Mesothelial cell of epicardium (in vitro differentiated cells): ENCODE data around the gene PDZD8. TPM values are rescaled to one million over a fixed set of nuclear protein-coding genes. Genes with fewer than 3 reads are reported as not detected.

ENCODE experiments used
- DNase-seq, 2 experiments: peaks; one replicate each; pipeline ENCODE4 v3.0.0; 2021; ENCODE audit warnings: low spot score in 2 of 2; ENCODE audit not compliant: unreplicated experiment in 2 of 2
- H3K27ac Mint-ChIP-seq: 2 replicates; pipeline ENCODE4 v1.8.0; 2021; ENCODE audit warnings: mixed read lengths
- H3K27me3 Mint-ChIP-seq: 2 replicates; pipeline ENCODE4 v1.8.0; 2021; ENCODE audit warnings: low read depth, mixed read lengths
- H3K36me3 Mint-ChIP-seq: 2 replicates; pipeline ENCODE4 v1.8.0; 2021; ENCODE audit warnings: mixed read lengths
- H3K4me1 Mint-ChIP-seq: 2 replicates; pipeline ENCODE4 v1.8.0; 2021; ENCODE audit warnings: mixed read lengths
- H3K4me3 Mint-ChIP-seq: 2 replicates; pipeline ENCODE4 v1.8.0; 2021; ENCODE audit warnings: mild to moderate bottlenecking, moderate library complexity, mixed read lengths
- H3K9me3 Mint-ChIP-seq: 2 replicates; pipeline ENCODE4 v1.8.0; 2021; ENCODE audit warnings: mixed read lengths
- total RNA-seq: library from RNA; stranded (reverse); gene quantifications from 3 replicates; pipeline ENCODE4 v1.2.1, GENCODE V29; 2021
- TF ChIP-seq, protein P1 (sequence below): fragments of 200-600 bp; sonication (generic); IDR thresholded peaks from one replicate; pipeline ENCODE4 v1.5.0; 2021; ENCODE audit warnings: antibody characterized with exemption; ENCODE audit not compliant: unreplicated experiment

The PDZD8 gene
- total RNA-seq, 1 donor from 2014 or later = 27.3 TPM

- Mint-ChIP-seq H3K9me3 (no peaks in the 10 kb centered on the region), H3K27ac (no peak overlapping the region), H3K36me3 (no peaks in the 10 kb centered on the region), H3K4me3 (no peak overlapping the region), H3K4me1 (no peaks in the 10 kb centered on the region), H3K27me3 (peaks cover 47% of the 10 kb centered on the region)
- TF ChIP-seq, protein P1, sequence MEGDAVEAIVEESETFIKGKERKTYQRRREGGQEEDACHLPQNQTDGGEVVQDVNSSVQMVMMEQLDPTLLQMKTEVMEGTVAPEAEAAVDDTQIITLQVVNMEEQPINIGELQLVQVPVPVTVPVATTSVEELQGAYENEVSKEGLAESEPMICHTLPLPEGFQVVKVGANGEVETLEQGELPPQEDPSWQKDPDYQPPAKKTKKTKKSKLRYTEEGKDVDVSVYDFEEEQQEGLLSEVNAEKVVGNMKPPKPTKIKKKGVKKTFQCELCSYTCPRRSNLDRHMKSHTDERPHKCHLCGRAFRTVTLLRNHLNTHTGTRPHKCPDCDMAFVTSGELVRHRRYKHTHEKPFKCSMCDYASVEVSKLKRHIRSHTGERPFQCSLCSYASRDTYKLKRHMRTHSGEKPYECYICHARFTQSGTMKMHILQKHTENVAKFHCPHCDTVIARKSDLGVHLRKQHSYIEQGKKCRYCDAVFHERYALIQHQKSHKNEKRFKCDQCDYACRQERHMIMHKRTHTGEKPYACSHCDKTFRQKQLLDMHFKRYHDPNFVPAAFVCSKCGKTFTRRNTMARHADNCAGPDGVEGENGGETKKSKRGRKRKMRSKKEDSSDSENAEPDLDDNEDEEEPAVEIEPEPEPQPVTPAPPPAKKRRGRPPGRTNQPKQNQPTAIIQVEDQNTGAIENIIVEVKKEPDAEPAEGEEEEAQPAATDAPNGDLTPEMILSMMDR = no peak
- no peak for DNase-seq
Measured at GRCh38 chr10:117254338-117254737, 120.9 kb downstream of the PDZD8 start.

- no peaks in the 10 kb centered on the region for H3K9me3 Mint-ChIP-seq
- H3K4me1 Mint-ChIP-seq = peaks cover 3% of the 10 kb centered on the region
- DNase-seq = no peak
- H3K36me3 Mint-ChIP-seq = no peaks in the 10 kb centered on the region
- H3K27ac Mint-ChIP-seq = no peak overlapping the region
- H3K4me3 Mint-ChIP-seq = no peak overlapping the region
- TF ChIP-seq, protein P1 = no peak
- H3K27me3 Mint-ChIP-seq = peaks cover 46% of the 10 kb centered on the region
Measured at GRCh38 chr10:117253908-117254307, 121.3 kb downstream of the PDZD8 start.

GRCh38 chr10:117250411-117250810 is 124.8 kb downstream of the PDZD8 start:
- DNase-seq = no peak
- H3K4me3 Mint-ChIP-seq = no peak overlapping the region
- H3K27me3 Mint-ChIP-seq = peaks cover 65% of the 10 kb centered on the region
- H3K27ac Mint-ChIP-seq = no peak overlapping the region
- peaks cover 4% of the 10 kb centered on the region for H3K4me1 Mint-ChIP-seq
- no peaks in the 10 kb centered on the region for H3K9me3 Mint-ChIP-seq
- TF ChIP-seq, protein P1 = no peak
- H3K36me3 Mint-ChIP-seq = no peaks in the 10 kb centered on the region

DNA sequence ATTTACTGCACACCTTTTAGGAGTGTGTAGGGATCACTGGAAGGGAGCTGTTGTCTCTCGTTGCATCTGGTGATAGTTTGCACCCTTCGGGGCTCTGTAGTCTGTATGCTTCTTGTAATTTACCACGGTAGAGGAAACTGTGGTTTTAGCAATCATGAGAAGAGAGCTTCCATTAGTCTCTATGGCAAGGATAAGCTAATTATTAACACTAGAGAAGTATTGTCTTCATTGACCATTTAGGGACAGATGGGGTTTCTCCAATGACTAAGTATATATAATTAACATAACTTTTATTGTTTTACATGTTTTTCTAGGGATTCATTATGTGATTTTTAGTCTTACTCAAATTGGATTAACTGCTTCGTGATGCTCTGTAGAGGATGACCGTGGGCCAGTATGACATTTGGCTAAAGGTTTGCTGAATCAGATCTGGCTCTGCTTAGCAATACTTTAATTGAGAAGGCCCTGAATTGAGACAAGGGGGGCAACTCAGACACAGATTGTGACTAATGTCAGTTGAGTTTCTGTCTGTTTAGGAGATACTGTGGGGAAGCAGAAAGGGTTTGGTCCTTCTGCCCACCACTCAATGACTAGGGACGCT is 125.6 kb downstream of the PDZD8 start:
- Mint-ChIP-seq H3K27ac (no peak overlapping the region), H3K36me3 (no peaks in the 10 kb centered on the region), H3K9me3 (no peaks in the 10 kb centered on the region), H3K4me3 (no peak overlapping the region), H3K4me1 (peaks cover 4% of the 10 kb centered on the region), H3K27me3 (peaks cover 68% of the 10 kb centered on the region)
- TF ChIP-seq, protein P1 = no peak
- no peak for DNase-seq

DNA sequence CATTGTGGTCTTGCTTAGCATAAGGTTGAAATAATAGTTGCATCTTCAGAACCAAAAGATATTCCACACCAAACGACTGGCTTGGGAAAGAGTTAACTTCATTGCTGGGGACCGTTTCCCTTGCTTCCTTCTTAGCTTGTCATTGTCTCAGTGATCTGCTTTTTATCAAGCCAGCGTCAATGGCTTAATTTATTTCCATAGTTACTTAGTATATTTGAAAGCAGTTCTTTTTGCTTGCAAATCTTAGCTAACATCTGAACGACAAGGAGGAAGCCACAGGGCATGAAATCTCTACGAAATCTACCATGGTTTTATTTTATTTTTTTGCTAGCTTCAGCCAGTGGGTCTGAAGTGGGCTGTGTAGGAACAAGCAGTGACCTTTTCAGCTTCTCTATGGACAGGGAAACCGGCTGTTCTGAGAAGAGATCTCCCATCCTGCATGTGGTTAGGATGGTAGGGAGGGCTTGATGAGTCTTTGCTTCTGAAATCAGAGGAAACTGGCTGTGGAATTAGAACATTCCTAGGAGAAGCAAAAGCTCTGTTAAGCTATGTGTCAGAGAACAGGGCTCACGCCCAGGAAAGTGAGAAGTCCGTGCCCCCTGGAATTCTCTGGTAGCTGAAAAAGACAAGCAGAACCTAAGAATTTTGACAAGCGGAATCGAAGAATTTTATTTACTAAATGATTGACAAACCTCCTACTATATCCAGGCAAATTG is 126.3 kb downstream of the PDZD8 start:
- Mint-ChIP-seq H3K4me1 (peaks cover 4% of the 10 kb centered on the region), H3K36me3 (no peaks in the 10 kb centered on the region), H3K27ac (no peak overlapping the region), H3K9me3 (no peaks in the 10 kb centered on the region), H3K4me3 (no peak overlapping the region), H3K27me3 (peaks cover 71% of the 10 kb centered on the region)
- TF ChIP-seq, protein P1 = no peak
- DNase-seq = no peak
